Measurements from ENCODE around the gene TICRR.

TICRR gene

GRCh38 chr15:89656116-89656815, 81.0 kb downstream of the TICRR start:
- DNase-seq, result no peak

- no peak for DNase-seq
Observed at GRCh38 chr15:89657686-89658200, 82.5 kb downstream of the TICRR start.

- no peak for DNase-seq
Observed at GRCh38 chr15:89659295-89659694, 84.0 kb downstream of the TICRR start.

- DNase-seq, result no peak
Observed at GRCh38 chr15:89660556-89660955, 85.3 kb downstream of the TICRR start.

- peak; percentile 91 for DNase-seq
Observed at GRCh38 chr15:89662893-89663626, 87.8 kb downstream of the TICRR start.

- DNase-seq, result no peak
Observed at GRCh38 chr15:89664441-89665350, 89.4 kb downstream of the TICRR start.

- peak; percentile 83 for DNase-seq
Observed at GRCh38 chr15:89665449-89666181, 90.3 kb downstream of the TICRR start.

GRCh38 chr15:89666184-89666857, 91.1 kb downstream of the TICRR start:
- no peak for DNase-seq

- DNase-seq, result no peak
Observed at GRCh38 chr15:89666858-89667705, 91.8 kb downstream of the TICRR start.

- DNase-seq, result no peak
Observed at GRCh38 chr15:89667706-89667960, 92.4 kb downstream of the TICRR start.

- no peak for DNase-seq
Observed at GRCh38 chr15:89668171-89668570, 92.9 kb downstream of the TICRR start.

- no peak for DNase-seq
Observed at GRCh38 chr15:89669309-89669865, 94.1 kb downstream of the TICRR start.

- DNase-seq, result no peak
Observed at GRCh38 chr15:89669941-89670340, 94.7 kb downstream of the TICRR start.

GRCh38 chr15:89670971-89671560, 95.8 kb downstream of the TICRR start:
- DNase-seq, result no peak

- no peak for DNase-seq
Observed at GRCh38 chr15:89671687-89672086, 96.4 kb downstream of the TICRR start.

GRCh38 chr15:89672221-89673164, 97.2 kb downstream of the TICRR start:
- DNase-seq, result no peak

GRCh38 chr15:89673165-89673512, 97.9 kb downstream of the TICRR start:
- DNase-seq, result peak; percentile 81

GRCh38 chr15:89674526-89674925, 99.3 kb downstream of the TICRR start:
- DNase-seq, result no peak

GRCh38 chr15:89675606-89676005, 100.3 kb downstream of the TICRR start:
- no peak for DNase-seq

All from islet precursor cell (in vitro differentiated cells).